ENCODE measurements around the gene KLF5. TPM values are rescaled to one million over a fixed set of nuclear protein-coding genes. Genes with fewer than 3 reads are reported as not detected.
"Not testable (repeated sequence)": the region's sequence is repeated elsewhere in the genome, so short reads cannot be mapped to it uniquely, and the experiment has no call there.

KLF5 gene
- total and polyA plus RNA-seq, 9 donors, result 2.1 to 45.7 (median 6.9) TPM

DNA sequence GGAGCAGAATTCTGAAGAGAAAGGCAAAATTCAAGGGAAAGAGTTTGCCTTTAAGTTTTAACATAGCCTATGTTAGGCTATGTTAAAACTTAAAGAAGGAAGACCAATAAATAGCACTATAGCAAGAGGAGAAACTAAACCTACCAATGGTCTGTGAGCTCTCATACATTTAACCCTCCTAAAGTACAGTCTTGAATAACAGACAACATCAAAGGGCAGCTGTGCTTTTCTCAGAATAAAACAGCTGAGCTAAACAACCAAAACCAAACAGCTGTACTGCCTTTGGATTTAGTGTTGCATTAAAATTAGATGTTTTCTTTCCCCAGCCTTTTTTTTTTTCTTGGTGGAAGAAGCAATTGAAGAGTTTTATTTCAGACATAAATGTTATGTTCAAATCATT, 34.0 kb downstream of the KLF5 start:
- Histone ChIP-seq H3K27ac (no peak overlapping the region), H3K4me1 (ENCODE audit: insufficient read depth) (no peaks in the 10 kb centered on the region), H3K4me3 (no peak overlapping the region), H3K27me3 (no peaks in the 10 kb centered on the region), H3K36me3 (no peaks in the 10 kb centered on the region), H3K9me3 (peaks cover 0 to 4% of the 10 kb centered on the region in 2 donors)
- no peak for DNase-seq
- no peak for TF ChIP-seq POLR2A (IDR thresholded peaks at IDR 0.05)
- no peak for TF ChIP-seq CTCF (IDR thresholded peaks at IDR 0.05)
- TF ChIP-seq EP300 (IDR thresholded peaks at IDR 0.05), result no peak
- intact Hi-C loops (cut with DNase I), result no loop called here

GRCh38 chr13:73096173-73096572, 37.4 kb downstream of the KLF5 start:
- Histone ChIP-seq H3K36me3 (no peaks in the 10 kb centered on the region), H3K9me3 (no peaks in the 10 kb centered on the region), H3K4me1 (ENCODE audit: insufficient read depth) (no peaks in the 10 kb centered on the region), H3K27me3 (no peaks in the 10 kb centered on the region), H3K4me3 (no peak overlapping the region), H3K27ac (no peak overlapping the region)
- 18 to 50% (median 39%) methylated on average over 2 of the region's 2 CpGs for WGBS, 3 donors
- TF ChIP-seq EP300 (IDR thresholded peaks at IDR 0.05) (no peak), POLR2A (IDR thresholded peaks at IDR 0.05) (no peak), CTCF (IDR thresholded peaks at IDR 0.05) (no peak)
- DNase-seq, result no peak
- intact Hi-C loops (cut with DNase I), result no loop called here

GRCh38 chr13:73096638-73097037, 37.8 kb downstream of the KLF5 start:
- no peaks in the 10 kb centered on the region for H3K9me3 ChIP-seq
- TF ChIP-seq POLR2A (IDR thresholded peaks at IDR 0.05), result no peak
- TF ChIP-seq EP300 (IDR thresholded peaks at IDR 0.05), result no peak
- TF ChIP-seq CTCF (IDR thresholded peaks at IDR 0.05), result no peak
- H3K36me3 ChIP-seq, result no peaks in the 10 kb centered on the region
- H3K27ac ChIP-seq, result no peak overlapping the region
- H3K27me3 ChIP-seq, result no peaks in the 10 kb centered on the region
- intact Hi-C loops (cut with DNase I), result no loop called here
- 67 to 77% (median 77%) methylated on average over 5 of the region's 5 CpGs for WGBS, 3 donors
- DNase-seq, result no peak
- no peaks in the 10 kb centered on the region for H3K4me1 ChIP-seq (ENCODE audit: insufficient read depth)
- H3K4me3 ChIP-seq, result no peak overlapping the region

DNA sequence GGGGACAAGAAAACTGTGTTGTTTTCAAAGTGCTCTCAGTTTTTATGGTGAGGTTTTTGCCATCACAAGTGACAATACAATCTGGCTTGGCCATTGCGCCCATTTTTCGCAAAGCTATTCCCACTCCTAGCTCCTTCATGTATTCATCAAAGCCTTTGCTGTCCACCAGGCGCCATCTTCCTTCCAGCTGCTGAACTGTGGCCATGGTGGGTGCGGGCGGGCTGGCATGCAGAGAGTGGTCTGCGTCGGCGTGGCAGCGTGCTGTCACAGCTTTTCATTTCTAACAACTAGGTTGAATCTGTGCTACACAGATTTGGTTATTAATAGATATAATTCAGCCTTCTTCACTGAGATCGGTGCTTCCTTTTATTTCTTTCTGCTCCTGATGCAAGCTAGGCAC, 42.0 kb downstream of the KLF5 start:
- intact Hi-C loops (cut with DNase I); H3K27me3 ChIP-seq; H3K4me1 ChIP-seq (ENCODE audit: insufficient read depth); H3K36me3 ChIP-seq; DNase-seq; H3K27ac ChIP-seq; H3K9me3 ChIP-seq; H3K4me3 ChIP-seq: not testable (repeated sequence)
- WGBS, 3 donors, result 95 to 98% (median 97%) methylated on average over 10 of the region's 10 CpGs

- intact Hi-C loops (cut with DNase I), result no loop called here
- Histone ChIP-seq H3K9me3 (no peaks in the 10 kb centered on the region), H3K27ac (no peak overlapping the region), H3K4me1 (ENCODE audit: insufficient read depth) (no peaks in the 10 kb centered on the region), H3K36me3 (no peaks in the 10 kb centered on the region), H3K4me3 (no peak overlapping the region), H3K27me3 (no peaks in the 10 kb centered on the region)
- no peak for DNase-seq
- 91 to 96% (median 95%) methylated on average over 2 of the region's 2 CpGs for WGBS, 3 donors
- TF ChIP-seq CTCF (IDR thresholded peaks at IDR 0.05), result no peak
- TF ChIP-seq POLR2A (IDR thresholded peaks at IDR 0.05), result no peak
- TF ChIP-seq EP300 (IDR thresholded peaks at IDR 0.05), result no peak
These were observed 42.7 kb downstream of the KLF5 start for GRCh38 chr13:73101351-73102007.

Data from ovary (tissue), 9 donors.